Ishikawa (cell line): ENCODE measurements around the gene RASA2.

Experiments used
- CEBPB ChIP-seq: IDR thresholded peaks from 2 replicates; pipeline ENCODE4 v1.6.1; 2012
- CREB1 ChIP-seq: IDR thresholded peaks from 2 replicates; pipeline ENCODE4 v1.6.1; 2012; ENCODE audit warnings: low read depth
- EGR1 ChIP-seq: IDR thresholded peaks from 2 replicates; pipeline ENCODE4 v1.6.1; 2012
- EP300 ChIP-seq: IDR thresholded peaks from 2 replicates; pipeline ENCODE4 v1.6.1; 2012; ENCODE audit warnings: borderline replicate concordance
- FOXM1 ChIP-seq: IDR thresholded peaks from 2 replicates; pipeline ENCODE4 v1.6.1; 2012; ENCODE audit warnings: low read depth, borderline replicate concordance
- NFIC ChIP-seq: IDR thresholded peaks from 2 replicates; pipeline ENCODE4 v1.6.1; 2012
- RAD21 ChIP-seq: IDR thresholded peaks from 2 replicates; pipeline ENCODE4 v1.6.1; 2012; ENCODE audit warnings: low read depth
- TAF1 ChIP-seq: IDR thresholded peaks from 2 replicates; pipeline ENCODE4 v1.6.1; 2012; ENCODE audit warnings: low read depth, mild to moderate bottlenecking
- TCF12 ChIP-seq: IDR thresholded peaks from 2 replicates; pipeline ENCODE4 v1.6.1; 2012; ENCODE audit warnings: low read depth
- TEAD4 ChIP-seq: IDR thresholded peaks from 2 replicates; pipeline ENCODE4 v1.6.1; 2012
- YY1 ChIP-seq: IDR thresholded peaks from 2 replicates; pipeline ENCODE4 v1.6.1; 2012; ENCODE audit warnings: low read depth
- ZBTB7A ChIP-seq: IDR thresholded peaks from 2 replicates; pipeline ENCODE4 v1.6.1; 2012; ENCODE audit warnings: low read depth
- TF ChIP-seq, protein P1 (sequence below): IDR thresholded peaks from 2 replicates; pipeline ENCODE4 v1.6.1; 2012; ENCODE audit warnings: low read depth, mild to moderate bottlenecking
- TF ChIP-seq, protein P2 (sequence below): IDR thresholded peaks from 2 replicates; pipeline ENCODE4 v1.6.1; 2012
- TF ChIP-seq, protein P3 (sequence below): IDR thresholded peaks from 2 replicates; pipeline ENCODE4 v1.6.1; 2012

Gene RASA2

DNA sequence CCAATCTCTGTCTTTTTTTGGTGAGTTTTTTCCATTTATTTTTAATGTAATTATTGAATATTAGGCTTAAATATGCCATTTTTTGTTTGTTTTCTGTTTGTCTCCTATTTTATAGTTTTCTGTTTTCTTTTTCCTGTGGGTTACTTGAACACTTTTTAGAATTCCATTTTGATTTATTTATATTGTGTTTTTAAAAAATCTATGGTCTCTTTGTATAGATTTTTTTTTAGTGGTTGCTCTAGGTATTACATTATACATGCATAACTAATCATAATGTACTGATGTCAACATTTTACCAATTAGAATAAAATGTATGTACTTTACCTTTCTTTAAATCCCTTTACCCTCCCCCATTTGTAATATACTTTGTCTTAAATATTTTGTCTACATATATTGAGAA is 56.2 kb downstream of the RASA2 start:
- TF ChIP-seq YY1 (no peak), CEBPB (no peak), CREB1 (no peak), FOXM1 (no peak), TEAD4 (no peak), RAD21 (no peak)
- TF ChIP-seq, protein P1, sequence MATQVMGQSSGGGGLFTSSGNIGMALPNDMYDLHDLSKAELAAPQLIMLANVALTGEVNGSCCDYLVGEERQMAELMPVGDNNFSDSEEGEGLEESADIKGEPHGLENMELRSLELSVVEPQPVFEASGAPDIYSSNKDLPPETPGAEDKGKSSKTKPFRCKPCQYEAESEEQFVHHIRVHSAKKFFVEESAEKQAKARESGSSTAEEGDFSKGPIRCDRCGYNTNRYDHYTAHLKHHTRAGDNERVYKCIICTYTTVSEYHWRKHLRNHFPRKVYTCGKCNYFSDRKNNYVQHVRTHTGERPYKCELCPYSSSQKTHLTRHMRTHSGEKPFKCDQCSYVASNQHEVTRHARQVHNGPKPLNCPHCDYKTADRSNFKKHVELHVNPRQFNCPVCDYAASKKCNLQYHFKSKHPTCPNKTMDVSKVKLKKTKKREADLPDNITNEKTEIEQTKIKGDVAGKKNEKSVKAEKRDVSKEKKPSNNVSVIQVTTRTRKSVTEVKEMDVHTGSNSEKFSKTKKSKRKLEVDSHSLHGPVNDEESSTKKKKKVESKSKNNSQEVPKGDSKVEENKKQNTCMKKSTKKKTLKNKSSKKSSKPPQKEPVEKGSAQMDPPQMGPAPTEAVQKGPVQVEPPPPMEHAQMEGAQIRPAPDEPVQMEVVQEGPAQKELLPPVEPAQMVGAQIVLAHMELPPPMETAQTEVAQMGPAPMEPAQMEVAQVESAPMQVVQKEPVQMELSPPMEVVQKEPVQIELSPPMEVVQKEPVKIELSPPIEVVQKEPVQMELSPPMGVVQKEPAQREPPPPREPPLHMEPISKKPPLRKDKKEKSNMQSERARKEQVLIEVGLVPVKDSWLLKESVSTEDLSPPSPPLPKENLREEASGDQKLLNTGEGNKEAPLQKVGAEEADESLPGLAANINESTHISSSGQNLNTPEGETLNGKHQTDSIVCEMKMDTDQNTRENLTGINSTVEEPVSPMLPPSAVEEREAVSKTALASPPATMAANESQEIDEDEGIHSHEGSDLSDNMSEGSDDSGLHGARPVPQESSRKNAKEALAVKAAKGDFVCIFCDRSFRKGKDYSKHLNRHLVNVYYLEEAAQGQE = no peak

DNA sequence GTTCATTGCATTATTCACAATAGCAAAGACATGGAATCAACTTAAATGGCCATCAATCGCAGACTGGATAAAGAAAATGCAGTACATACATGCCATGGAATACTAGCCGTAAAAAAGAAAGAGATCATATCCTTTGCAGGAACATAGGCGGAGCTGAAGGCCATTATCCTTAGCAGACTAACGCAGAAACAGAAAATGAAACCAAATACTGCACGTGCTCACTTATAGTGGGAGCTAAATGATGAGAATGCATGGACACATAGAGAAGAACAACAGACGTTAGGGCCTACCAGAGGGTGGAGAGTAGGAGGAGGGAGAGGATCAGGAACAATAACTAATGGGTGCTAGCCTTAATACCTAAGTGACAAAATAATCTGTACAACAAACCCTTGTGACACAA is 57.9 kb downstream of the RASA2 start:
- TF ChIP-seq ZBTB7A (no peak), YY1 (no peak), EP300 (no peak), TEAD4 (no peak), EGR1 (no peak), CEBPB (no peak)
- TF ChIP-seq, protein P1 = no peak
- TF ChIP-seq, protein P2, sequence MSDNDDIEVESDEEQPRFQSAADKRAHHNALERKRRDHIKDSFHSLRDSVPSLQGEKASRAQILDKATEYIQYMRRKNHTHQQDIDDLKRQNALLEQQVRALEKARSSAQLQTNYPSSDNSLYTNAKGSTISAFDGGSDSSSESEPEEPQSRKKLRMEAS = no peak

DNA sequence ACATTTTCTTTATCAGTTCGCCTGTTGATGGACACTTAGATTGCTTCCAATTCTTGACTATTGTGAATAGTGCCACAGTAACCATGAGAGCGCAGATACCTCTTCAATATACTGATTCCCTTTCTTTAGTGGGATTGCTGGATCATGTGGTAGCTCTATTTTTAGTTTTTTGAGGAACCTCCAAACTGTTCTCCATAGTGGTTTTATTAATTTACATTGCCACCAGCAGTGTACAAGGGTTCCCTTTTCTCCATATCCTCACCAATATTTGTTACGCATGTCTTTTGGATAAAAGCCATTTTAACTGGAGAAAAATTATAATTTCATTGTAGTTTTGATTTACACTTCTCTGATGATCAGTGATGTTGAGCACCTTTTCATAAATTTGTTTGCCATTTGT is 59.3 kb downstream of the RASA2 start:
- TF ChIP-seq FOXM1 = no peak
- TF ChIP-seq NFIC = no peak
- no peak for TF ChIP-seq ZBTB7A
- TF ChIP-seq, protein P3, sequence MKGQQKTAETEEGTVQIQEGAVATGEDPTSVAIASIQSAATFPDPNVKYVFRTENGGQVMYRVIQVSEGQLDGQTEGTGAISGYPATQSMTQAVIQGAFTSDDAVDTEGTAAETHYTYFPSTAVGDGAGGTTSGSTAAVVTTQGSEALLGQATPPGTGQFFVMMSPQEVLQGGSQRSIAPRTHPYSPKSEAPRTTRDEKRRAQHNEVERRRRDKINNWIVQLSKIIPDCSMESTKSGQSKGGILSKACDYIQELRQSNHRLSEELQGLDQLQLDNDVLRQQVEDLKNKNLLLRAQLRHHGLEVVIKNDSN = no peak
- no peak for TF ChIP-seq EGR1
- TF ChIP-seq TEAD4 = no peak
- TF ChIP-seq EP300 = no peak
- TF ChIP-seq, protein P1 = no peak
- no peak for TF ChIP-seq RAD21

DNA sequence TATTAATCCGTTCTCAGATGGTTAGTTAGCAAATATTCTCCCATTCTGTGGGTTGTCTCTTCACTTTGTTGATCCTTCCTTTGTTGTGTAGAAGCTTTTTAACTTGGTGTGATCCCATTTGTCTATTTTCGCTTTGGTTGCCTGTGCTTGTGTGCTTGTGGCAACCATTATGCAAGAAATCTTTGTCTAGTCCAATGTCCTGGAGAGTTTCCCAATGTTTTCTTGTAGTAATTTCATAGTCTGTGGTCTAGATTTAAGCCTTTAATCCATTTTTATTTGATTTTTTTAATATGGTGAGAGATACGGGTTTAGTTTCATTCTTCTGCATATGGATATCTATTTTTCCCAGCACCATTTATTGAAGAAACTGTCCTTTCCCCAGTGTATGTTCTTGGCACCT is 59.8 kb downstream of the RASA2 start:
- TF ChIP-seq FOXM1 (no peak), TCF12 (no peak), RAD21 (no peak)
- TF ChIP-seq, protein P2 = no peak

DNA sequence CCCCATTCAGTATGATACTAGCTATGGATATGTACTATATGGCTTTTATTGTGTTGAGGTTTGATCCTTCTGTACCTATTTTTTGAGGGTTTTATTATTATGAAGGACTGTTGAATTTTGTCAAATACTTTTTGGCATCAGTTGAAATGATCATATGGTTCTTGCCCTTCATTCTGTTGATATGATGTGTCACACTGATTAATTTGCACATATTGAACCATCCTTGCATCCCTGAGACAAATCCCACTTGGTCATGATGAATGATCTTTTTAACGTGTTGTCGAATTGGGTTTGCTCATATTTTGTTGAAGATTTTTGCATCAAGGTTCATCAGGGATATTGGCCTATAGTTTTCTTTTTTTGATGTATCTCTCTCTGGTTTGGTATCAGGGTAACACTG is 61.0 kb downstream of the RASA2 start:
- TF ChIP-seq RAD21 (no peak), EP300 (no peak), FOXM1 (no peak), YY1 (no peak), ZBTB7A (no peak), TAF1 (no peak), CEBPB (no peak), TCF12 (no peak)
- TF ChIP-seq, protein P3 = no peak
- TF ChIP-seq, protein P1 = no peak
- TF ChIP-seq, protein P2 = no peak
